Measurements from ENCODE around the gene ADRA2C. TPM values are rescaled to one million over a fixed set of nuclear protein-coding genes. Genes with fewer than 3 reads are reported as not detected.

Gene ADRA2C
- total RNA-seq, 6 experiments from 2014 or later, result 0.17 to 0.81 (median 0.65) TPM; not detected in 1

DNA sequence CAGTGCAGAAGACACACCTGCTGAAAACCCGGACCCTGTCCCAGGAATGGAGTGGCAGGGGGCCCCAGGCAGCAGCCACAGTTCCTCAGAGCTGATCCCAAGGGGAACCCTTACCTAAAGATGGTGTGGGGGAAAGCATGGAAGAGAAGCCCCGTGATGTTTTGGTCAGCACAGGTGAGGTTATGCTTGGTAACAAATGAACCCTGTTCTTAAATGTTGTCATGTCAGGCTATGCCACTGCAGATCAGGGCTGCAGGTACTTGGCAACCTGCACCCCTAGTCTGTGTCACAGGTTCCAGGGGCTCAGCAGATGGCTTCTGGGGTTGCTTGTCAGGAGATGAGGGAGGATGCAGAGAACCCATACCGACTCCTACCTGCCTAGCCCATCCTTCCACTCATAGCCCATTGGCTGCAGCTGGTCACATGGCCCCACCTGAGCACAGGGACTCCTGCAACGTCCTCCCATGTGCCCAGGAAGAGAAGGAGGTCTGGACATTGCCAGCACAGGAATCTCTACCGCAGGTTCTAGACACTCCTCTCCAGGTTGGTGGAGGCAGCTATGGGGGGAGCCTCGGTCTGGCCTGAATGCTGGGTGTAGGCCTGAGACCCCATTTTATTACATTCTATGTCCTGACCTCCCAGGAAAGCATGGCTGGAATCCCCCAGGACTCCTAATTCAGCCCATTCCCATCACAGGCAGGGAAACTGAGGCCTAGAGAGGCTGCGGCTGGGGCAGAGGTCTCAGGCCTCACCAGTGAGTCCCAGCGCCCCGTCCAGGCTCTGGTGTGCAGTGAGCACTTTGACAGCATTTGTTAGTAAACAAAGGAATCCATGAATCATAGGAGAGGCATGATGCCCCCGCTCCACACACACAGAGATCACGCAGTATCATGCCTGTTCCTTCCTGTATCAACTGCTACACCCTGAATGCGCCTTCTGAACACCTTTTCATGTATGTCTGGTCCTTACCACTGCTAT, 51.1 kb downstream of the ADRA2C start:
- intact Hi-C loops (cut with DNase I), result no loop called here
- no peak for ATAC-seq
- no peak overlapping the region for H3K4me3 ChIP-seq
- no peak overlapping the region for H3K27ac ChIP-seq
- H3K9me3 ChIP-seq, result no peaks in the 10 kb centered on the region
- DNase-seq, result peak in 2 of 3 donors; percentile 4 to 26
- WGBS (ENCODE audit: insufficient coverage, low coverage, low lambda C conversion rate, missing lambda C conversion rate), result 70% methylated on average over 6 of the region's 12 CpGs
- peaks cover 0 to 5% (median 2%) of the 10 kb centered on the region in 4 donors for H3K4me1 ChIP-seq
- no peaks in the 10 kb centered on the region for H3K27me3 ChIP-seq
- TF ChIP-seq, protein P1, sequence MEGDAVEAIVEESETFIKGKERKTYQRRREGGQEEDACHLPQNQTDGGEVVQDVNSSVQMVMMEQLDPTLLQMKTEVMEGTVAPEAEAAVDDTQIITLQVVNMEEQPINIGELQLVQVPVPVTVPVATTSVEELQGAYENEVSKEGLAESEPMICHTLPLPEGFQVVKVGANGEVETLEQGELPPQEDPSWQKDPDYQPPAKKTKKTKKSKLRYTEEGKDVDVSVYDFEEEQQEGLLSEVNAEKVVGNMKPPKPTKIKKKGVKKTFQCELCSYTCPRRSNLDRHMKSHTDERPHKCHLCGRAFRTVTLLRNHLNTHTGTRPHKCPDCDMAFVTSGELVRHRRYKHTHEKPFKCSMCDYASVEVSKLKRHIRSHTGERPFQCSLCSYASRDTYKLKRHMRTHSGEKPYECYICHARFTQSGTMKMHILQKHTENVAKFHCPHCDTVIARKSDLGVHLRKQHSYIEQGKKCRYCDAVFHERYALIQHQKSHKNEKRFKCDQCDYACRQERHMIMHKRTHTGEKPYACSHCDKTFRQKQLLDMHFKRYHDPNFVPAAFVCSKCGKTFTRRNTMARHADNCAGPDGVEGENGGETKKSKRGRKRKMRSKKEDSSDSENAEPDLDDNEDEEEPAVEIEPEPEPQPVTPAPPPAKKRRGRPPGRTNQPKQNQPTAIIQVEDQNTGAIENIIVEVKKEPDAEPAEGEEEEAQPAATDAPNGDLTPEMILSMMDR (IDR thresholded peaks at IDR 0.05), result no peak
- no peak for TF ChIP-seq POLR2A (IDR thresholded peaks at IDR 0.05)
- H3K36me3 ChIP-seq, result no peaks in the 10 kb centered on the region

Other genes with a start within 250 kb of the ADRA2C start
- 100 to 1,000 TPM in 1 of 6 experiments, 10 to 100 TPM in 5; 63.4 to 108 (median 85.3) TPM for gene LRPAP1, start 234.0 kb upstream of the ADRA2C start, total RNA-seq

Measured in right lobe of liver (tissue), 6 donors.